Measurements from ENCODE around the gene PIM3. TPM values are rescaled to one million over a fixed set of nuclear protein-coding genes. Genes with fewer than 3 reads are reported as not detected.

PIM3 gene
- total and polyA plus RNA-seq, 2 of the 8 experiments (the other 6 are each of a cell fraction or from before 2014, with no cell fraction given) = 22.6 to 30.0 TPM

DNA sequence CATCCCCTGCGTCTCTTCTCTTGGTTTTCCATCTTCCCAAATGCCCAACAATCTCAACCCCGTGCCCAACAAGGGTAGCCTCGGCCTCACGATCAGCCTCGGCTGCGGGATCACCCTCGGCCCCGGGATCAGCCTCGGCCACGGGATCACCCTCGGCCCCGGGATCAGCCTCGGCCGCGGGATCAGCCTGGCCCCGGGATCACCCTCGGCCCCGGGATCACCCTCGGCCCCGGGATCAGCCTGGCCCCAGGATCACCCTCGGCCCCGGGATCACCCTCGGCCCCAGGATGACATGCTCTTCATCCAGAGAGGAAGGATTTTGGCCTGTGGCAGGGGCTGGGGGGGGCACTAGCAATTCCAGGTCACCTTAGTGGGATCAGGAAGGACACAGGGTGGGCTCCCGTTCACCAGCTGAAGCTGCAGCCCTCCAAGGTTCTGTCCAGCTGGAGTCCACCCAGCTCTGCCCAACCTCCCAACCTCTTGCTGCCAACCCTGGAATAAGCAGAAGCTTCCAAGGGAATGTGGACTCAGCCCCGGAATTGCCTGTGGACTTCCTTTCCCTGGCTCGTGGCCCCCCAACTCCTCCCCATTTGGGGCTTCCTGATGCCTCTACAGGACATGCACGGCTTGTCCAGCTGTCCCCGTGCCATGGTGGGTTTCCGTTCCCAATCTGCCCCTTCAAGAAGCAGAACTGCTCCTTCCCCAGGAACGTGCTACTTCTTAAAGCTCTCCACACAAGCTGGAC, 48.5 kb upstream of the PIM3 start (continued):
- TF ChIP-seq HDAC2 (IDR thresholded peaks at IDR 0.05; ENCODE audit: borderline replicate concordance in 1 of 2, low read depth in 2 of 2, low read length in 2 of 2) (no peak), JUND (IDR thresholded peaks at IDR 0.05; ENCODE audit: low read length) (no peak), TAF1 (IDR thresholded peaks at IDR 0.05; ENCODE audit: low read depth, low read length) (no peak), BRCA1 (IDR thresholded peaks at IDR 0.05; ENCODE audit: low read depth, low read length) (no peak), RAD21 (IDR thresholded peaks at IDR 0.05 in 1 of 2, conservative IDR thresholded peaks at IDR 0.05 in 1 of 2; ENCODE audit: low read depth in 2 of 2, low read length in 2 of 2) (no peak), KDM5A (IDR thresholded peaks at IDR 0.05; ENCODE audit: low read length) (no peak)
- TF ChIP-seq, protein P1, sequence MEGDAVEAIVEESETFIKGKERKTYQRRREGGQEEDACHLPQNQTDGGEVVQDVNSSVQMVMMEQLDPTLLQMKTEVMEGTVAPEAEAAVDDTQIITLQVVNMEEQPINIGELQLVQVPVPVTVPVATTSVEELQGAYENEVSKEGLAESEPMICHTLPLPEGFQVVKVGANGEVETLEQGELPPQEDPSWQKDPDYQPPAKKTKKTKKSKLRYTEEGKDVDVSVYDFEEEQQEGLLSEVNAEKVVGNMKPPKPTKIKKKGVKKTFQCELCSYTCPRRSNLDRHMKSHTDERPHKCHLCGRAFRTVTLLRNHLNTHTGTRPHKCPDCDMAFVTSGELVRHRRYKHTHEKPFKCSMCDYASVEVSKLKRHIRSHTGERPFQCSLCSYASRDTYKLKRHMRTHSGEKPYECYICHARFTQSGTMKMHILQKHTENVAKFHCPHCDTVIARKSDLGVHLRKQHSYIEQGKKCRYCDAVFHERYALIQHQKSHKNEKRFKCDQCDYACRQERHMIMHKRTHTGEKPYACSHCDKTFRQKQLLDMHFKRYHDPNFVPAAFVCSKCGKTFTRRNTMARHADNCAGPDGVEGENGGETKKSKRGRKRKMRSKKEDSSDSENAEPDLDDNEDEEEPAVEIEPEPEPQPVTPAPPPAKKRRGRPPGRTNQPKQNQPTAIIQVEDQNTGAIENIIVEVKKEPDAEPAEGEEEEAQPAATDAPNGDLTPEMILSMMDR (IDR thresholded peaks at IDR 0.05; ENCODE audit: control extremely low read depth in 1 of 3, insufficient read depth in 1 of 3, low read depth in 1 of 3, low read length in 3 of 3) = no peak

Data from H1 (cell line).